Activated CD4-positive, alpha-beta T cell treated with anti-CD3 and anti-CD28 coated beads, Interleukin-2, amount 50 U/mL, for 16 hours (primary cell): ENCODE measurements around the gene KRTAP23-1.

Source experiments
- DNase-seq: peaks from one replicate; pipeline ENCODE4 v3.0.0-alpha.2; 2020

KRTAP23-1 gene

GRCh38 chr21:30305136-30305535 lies 43.3 kb downstream of the KRTAP23-1 start:
- DNase-seq = no peak
